GF-D8 (cell line): Measurements from ENCODE around the gene FAM114A1.

Experiments used
- DNase-seq: peaks from one replicate; lab custom pipeline; 2025; lab: John Stamatoyannopoulos, UW

The FAM114A1 gene

DNA sequence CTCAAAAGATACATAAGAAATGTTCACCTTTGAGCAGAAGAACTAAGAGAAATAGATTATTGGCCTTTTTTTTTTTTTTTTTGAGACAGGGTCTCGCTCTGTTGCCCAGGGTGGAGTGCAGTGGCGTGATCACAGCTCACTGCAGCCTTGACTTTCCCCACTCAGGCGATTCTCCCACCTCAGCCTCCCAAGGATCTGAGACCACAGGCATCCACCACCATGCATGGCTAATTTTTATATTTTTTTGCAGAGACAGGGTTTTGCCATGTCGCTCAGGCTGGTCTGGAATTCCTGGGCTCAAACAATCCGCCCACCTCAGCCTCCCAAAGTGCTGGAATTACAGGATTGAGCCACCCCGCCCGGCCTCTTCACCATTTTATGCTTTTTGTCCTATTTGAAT lies 8.1 kb upstream of the FAM114A1 start:
- DNase-seq: no peak

DNA sequence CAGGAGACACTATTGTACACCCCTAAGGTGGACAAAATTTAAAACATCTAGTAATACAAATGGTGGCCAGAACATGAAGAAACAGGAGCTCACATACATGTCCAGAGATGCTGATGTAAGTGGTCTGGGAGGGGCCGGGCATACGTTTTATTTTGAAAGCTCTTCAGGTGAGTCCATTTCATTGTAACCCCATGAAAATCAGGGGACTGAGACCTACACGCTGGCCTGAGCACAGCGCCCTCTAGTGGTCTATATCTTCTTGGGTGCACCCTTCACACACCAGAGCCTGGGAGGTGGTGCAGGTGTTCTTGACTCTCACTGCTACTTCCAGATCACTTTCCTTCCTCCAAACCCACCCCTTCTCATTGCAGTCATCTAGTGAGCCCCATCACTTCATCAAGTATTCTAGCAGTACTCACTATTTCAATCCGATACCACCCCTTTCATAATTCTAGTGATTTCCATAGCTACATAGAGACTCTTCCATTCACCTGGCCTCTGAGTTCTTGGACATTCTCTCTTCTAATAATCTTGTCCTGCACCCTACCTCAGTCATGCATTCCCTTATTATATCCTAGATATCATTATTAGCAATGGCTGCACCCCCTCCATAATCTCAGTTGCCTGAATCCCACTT lies 6.7 kb upstream of the FAM114A1 start:
- no peak for DNase-seq

DNA sequence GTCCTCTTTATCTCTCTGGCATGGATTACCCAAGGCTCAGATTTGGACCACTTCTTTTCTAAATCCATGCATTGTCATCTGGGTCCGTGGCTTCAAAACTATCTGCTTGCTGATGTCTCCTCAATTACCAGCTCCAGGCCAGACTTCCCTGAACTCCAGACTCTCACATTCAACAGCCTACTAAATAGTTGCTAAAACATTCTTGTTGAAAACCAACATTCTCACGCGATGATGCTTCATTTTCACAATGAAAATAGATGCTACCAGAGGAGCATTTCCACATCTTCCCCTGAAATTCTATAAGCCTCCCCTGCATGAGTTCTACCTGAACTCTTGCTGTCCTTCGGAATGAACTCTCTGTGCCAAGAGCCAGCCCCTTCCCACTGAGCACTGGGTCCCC lies 5.8 kb upstream of the FAM114A1 start:
- DNase-seq: no peak

DNA sequence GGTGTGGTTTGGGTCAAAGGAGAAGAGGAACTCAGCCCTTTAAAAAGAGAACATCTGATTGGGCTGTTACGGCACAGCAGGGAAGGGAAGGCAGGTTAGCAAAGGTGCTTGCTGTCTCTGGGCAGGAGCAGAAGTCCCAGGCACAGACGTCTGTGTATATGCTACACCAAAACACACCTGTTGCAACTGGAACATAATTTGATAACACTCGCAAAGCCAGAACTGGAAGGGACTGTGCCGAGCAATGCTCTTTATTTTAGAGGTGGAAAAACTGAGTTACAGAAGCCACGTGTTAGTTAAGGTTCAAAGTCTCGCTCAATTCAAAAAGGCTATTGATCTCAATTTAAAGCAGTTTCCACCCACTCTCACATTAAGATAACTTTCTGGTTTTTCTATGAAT lies 2.2 kb upstream of the FAM114A1 start:
- DNase-seq: no peak

DNA sequence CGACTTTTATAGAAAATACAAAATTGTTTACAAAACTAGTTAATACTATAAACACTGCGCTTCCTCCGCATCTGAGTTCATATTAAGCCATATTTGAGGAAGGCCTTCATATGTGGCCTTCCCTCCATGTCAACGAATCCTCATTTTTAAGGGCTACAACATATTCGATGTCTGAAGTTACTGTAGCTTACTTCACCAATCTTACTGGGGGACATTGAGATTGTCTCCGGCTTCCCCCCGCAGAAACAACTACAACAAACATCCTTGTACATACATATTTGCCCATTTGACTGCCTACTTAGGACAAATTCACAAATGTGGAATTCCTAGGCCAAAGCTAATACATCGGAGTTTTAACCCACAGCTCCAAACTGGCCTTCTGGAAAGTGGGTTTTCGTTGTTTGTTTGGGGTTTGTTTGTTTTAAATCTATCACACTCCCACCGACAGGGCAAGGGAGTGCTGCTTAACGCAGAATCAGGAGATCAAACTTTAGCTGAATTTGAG lies 581 bp upstream of the FAM114A1 start:
- DNase-seq: no peak

DNA sequence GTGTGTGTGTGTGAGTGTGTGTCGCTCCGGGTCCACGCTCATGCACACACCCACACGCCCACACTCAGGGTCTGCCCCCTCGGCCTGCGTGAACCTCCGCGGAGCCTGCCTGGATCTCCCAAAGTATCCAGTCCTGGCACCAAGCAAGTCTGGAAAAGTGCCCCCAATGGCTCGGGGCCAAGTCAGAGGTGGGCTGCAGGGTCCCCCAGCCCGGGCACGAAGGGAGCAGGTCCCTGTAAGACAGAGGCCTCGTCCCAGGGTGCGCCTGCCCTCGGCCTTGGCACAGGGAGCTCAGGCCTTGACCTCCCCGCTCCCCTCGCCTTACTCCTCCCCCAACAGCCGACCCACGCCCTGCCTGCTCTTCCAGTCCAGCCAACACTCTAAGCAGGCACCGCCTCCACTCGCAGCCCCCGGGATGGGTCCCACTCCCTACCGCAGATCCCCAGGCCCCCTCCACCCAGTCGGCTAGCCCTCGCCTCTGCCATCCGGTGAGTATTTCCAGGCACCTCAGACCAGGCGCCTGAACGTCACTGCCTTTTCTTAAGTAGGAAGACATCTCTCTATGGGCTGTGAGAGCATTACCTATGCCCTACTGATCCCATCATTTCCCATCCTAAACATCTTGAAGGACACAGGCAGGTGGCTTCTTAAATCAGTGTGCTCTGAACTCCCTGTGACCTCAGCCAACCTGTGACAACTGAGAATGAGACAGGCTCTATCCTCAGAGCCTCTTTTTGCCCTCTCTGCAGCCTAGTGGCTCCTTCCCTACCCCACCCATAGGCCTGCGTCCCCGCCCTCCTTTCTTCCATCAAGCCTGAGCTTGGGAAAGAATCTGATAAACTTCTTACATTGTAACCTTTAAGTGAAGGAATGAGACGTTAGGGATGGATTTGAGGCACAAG lies 704 bp downstream of the FAM114A1 start:
- DNase-seq: no peak

DNA sequence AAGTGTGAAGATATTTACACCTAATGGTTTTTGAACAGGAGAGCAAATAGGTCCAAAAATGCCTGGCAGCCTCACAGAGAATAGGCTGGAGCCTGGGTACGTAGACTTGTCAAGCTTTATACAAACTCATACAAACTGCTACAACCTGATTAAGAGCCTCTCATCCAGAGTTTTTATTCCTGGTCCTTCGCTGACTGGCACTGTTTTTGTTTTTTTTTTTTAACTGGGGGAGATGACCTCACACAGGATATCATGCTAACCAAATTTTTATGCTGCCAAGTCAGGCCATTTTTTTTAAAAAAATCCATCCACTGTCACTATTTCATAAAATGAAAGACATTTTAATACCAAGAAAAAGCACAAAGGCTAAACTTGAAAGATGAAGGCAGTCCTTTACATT lies 1.9 kb downstream of the FAM114A1 start:
- no peak for DNase-seq

DNA sequence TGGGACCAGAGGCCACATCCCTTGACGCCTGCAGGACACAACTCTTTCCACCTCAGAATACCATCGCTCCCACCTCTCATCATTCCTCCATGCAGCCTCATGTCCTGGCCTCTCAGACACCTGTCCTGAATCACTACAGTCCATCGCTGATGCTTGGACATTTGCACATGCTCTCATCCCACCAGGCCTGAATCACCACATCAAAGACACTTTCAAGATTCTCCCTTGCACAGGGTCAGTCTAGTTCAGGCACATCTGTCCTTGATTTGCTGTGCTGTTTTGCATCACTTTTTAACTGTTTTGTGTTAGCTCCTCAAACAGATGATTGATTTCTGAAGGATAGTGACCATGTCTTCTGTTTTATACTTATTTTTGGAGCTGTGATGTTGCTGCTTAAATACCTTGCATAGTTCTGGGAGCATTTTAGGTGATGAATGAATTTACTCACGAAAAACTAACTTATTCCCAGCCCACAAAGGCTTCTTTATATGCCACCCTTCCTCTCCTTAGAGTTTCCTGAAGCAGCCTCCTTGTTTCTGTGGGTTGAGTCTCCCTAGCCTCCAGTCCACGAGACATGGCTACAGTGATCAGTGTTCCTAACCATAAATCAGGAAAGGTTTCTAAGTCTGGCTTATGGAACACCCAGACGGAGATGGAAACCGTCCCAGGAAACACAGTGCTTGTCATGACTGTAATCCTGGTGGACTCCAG lies 2.6 kb downstream of the FAM114A1 start:
- no peak for DNase-seq

DNA sequence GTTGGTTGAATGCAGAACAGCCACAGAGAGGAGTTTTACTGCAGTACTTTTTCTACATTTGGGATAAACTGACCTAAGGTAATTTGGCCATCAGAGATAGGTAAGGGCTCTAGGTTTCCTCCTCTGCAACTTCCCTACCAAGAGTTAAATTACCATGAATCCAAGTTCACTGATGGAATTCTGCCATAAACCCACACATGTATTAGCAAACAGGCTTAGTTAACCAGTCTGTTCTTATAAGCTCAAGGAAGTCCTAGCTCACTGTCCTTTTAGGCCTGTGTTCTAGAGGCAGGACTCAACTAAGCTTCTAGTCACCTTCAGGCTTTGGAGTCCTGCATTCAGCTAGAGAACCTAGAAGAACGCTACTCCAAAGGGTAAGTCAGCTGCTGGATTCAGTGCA lies 4.0 kb downstream of the FAM114A1 start:
- no peak for DNase-seq

DNA sequence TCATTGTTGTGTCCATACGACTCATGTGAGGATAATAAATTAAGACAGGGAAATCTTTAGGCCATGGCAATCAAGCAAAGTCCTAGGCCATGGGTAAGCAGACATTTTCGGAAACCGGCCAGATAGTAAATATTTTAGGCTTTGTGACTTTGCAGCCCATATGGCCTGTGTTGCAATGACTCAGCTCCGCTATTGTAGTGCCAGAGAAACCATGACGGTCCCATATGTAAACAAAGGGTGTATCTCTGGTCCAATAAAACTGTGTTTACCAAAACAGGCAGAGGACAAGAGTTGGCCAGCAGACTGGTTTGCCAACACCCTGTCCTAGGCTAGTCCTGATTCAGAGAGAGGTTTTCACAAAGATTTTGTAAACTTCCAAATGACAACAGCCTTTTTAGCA lies 5.0 kb downstream of the FAM114A1 start:
- DNase-seq: no peak

DNA sequence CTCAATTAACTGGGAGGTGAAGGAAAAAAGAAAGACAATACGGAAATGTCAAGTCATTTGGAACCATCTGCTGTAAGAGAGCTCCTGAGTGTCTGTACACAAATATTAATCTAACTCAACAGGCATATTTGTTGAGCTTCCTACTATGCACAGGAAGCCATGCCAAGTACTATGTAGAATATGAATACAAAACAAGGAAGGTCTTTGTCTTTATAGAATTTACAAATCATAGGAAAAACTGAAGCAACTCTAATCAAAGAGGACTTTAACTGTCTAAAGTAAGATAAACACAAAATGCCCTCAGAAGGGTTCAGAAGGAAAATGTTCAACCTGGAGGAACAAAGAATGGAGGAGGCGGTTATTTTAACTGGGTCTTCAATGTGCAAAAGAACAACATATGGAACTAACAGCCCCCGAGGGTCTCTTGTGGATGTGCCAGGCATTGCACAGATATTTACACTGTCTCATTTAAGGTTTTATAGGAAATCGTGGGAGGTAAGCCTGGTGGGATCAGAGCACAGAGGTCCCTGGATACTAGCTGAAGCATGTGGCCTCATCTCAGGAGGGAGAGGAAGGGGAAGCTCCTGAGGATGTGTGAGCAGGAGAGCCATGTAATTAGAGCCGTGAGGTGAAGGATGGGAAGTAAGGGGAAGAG lies 5.8 kb downstream of the FAM114A1 start:
- no peak for DNase-seq

DNA sequence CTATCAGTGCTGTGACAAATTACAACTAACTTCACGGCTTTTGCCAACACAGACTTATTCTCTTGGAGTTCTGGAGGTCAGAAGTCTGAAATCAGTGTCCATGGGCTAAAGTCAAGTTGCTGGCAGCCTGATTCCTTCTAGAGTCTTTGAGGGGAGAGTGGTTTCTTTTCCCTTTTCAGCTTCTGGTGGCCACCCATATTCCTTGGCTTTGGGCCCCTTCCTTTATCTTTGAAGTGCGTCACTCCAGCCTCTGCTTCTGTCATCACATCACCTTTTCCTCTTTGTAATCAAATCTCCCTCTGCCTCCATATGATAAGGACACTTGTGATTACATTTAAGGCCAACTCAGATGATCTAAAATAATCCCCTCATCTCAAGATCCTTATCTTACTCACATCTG lies 9.0 kb downstream of the FAM114A1 start:
- DNase-seq: no peak

DNA sequence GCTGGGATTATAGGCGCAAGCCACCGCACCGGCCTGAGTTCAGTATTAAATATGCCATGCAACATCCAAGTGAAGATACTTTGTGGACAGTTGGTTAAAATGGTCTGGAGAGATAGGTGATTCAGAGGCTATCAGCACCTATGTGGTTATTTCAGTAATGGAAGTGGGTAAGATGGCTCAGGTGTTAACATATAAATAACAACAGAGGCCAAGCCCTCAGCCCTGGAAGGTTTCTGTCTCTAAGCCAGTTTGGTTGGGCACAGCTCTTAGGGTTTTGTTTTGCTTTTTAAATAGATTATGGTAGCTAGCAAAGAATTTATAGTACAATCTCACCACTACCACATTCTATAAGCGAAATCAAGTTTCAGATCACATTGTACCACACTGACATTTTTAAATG lies 16.6 kb downstream of the FAM114A1 start:
- DNase-seq: no peak

DNA sequence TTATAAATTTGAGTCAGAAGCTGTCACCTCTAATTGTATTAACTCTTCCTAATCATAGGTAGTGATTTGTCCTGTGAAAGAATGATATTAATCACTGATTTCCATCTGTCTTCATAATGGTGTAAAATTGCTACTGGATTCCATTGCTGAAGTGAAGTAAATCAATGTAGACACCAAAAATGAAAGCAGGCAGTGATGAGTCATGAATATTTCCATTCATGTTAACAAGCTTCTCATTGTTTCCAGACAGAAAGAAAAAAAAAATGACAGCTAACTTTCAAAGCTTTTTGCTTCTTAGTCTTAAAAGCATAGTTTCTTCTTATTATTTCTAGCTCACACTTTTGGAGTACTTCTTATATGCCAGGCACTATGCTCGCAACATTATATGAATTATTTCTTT lies 21.5 kb downstream of the FAM114A1 start:
- DNase-seq: no peak

DNA sequence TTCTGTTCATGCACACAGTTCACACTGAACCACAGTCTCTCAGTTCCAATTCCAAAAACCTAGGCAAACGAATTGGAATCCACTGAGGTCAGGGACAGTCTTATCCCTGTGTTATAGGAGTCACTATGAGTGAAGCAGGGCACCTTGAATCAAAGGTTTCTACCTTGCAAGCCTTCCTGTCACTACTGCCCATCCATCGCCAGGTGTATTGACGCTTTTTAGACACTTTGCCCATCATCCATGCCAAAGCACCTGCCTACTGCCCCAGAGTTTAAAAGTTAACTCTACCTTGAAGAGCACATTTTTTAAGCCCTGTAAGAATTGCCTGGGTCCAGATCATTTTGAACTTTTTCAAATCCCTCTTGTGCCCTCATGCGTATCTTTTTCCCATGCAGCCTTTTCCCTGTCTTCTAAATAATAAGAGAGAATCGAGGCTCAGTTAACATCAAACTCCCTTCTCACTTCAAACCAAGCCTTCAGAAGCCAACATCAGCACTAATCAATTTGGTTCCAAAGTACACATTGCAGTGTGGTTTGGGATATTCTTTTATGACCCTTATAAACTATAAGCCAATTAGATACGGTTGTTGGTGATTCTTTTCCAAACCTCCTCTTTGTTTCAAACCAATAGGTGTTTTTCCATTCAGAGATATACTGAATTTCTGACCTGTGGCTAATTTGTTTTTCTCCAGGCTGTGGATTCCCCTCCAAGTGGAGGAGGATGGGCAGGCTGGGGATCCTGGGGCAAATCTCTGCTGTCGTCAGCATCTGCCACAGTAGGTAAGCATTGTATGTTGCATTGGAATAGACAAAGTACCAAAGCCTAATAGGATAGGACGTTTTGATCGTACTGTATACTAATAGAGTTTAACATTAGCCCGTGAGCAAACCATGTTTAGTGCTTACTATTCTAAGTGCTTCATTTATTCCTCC lies 23.7 kb downstream of the FAM114A1 start:
- DNase-seq: no peak

DNA sequence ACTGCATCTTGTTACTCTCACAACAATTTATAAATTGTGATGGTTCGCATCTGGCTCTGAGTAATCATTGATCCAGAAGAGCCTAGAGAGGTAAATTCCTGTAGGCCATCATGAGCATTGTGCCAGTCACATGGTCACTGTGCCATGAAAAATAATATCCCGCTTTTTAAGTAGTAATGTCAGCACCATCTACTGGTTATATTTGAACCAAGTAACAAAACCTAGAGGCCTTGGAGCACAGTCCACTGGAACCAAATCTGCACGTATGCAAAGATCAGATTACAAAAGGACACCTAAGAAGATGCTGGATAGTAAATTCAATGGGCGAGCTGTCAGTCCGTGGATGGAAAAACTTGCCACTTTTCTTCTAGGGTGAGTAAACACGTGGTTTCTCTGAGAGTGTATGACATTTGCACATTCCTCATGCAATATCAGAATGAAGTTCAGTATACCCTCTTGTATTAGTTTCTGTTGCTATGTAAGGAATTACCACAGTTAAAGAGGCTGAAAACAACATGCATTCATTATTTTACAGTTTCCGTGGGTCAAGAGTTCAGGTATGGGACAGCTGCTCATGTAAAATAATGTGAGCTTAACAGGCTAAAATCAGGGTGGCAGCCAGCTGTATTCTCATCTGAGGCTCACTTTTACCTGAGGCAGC lies 26.8 kb downstream of the FAM114A1 start:
- no peak for DNase-seq

DNA sequence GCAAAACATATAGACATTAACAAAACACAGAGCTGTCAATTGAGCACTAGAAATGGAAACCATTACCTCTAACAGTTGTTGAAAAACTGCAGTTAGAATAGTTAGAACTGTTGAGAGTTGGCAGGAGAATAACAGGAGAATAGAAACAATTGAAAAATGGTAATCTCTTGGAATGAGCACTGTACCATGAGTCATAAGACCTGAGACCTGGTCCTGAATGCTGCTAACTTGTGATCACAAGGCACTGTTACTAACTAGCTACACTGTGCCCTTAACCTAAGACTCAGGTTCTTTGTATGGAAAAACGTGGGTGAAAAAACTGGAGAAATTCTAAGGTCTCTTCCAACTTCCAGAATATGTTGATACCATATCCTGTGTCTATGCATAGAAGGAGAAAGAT lies 29.3 kb downstream of the FAM114A1 start:
- DNase-seq: no peak

DNA sequence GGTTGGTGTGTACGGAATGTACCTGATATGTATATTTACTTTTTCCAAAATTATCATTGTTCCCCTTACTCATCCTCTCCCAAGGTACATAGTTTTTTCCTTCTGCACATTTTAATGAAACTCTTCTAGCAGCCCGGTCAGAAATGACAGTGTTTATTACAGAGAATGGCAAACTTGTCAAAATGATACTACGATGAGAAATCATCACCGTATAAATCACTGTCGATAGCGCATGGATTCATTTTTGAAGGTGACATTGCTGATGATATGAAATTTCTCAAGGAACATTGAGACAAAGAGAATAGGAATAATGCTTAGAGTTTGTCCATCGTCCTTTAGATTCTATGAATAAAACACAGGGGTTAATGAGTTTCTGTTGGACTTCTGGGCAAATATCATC lies 30.6 kb downstream of the FAM114A1 start:
- no peak for DNase-seq

DNA sequence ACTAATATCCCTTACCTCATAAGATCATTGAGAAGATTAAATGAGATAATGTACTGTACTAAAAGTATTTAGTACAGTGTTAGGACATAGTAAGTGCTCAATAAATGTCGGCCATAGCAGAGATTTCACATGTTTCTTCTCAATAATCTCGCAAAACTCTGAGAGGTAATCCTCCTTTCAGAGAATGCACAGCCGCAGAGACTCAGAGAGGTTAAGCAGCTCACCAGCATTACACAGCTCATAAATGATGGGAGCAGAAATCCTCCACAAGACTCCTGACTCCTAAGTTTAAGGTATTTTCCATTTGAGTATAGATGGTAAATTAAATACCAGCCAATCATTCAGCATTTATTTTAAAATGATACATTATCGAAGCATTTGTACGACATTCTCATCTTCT lies 34.6 kb downstream of the FAM114A1 start:
- DNase-seq: no peak

DNA sequence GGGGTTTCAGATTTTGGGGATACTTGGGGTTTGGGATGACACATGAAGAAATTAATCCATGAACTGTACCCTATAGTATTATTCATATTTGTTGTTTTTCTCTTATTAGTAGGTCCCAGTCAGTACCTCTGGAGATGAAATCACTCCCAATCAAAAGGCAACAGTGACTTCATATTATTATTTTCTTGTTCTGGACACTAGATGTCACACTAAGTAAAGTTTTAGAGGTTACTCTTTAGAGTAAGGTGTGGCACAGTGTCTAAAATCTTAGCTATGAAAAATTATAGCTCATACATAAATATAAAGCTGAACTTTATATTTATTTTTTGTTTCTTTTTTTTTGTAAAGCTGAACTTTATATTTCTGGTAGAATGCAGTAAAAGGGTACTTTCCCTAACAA lies 35.1 kb downstream of the FAM114A1 start:
- DNase-seq: no peak
